HG03442 (cell line): Measurements from ENCODE around the gene UGT2B28.
"Not testable (repeated sequence)": the region's sequence is repeated elsewhere in the genome, so short reads cannot be mapped to it uniquely, and the experiment has no call there.

ENCODE experiments used
- ATAC-seq: cut with Tn5 transposase; IDR thresholded peaks from one replicate; pipeline ENCODE4 v1.9.1; 2021; ENCODE audit warnings: mild to moderate bottlenecking, moderate library complexity; ENCODE audit not compliant: unreplicated experiment

Gene UGT2B28

GRCh38 chr4:69343114-69343513, 62.8 kb downstream of the UGT2B28 start:
- ATAC-seq: not testable (repeated sequence)

DNA sequence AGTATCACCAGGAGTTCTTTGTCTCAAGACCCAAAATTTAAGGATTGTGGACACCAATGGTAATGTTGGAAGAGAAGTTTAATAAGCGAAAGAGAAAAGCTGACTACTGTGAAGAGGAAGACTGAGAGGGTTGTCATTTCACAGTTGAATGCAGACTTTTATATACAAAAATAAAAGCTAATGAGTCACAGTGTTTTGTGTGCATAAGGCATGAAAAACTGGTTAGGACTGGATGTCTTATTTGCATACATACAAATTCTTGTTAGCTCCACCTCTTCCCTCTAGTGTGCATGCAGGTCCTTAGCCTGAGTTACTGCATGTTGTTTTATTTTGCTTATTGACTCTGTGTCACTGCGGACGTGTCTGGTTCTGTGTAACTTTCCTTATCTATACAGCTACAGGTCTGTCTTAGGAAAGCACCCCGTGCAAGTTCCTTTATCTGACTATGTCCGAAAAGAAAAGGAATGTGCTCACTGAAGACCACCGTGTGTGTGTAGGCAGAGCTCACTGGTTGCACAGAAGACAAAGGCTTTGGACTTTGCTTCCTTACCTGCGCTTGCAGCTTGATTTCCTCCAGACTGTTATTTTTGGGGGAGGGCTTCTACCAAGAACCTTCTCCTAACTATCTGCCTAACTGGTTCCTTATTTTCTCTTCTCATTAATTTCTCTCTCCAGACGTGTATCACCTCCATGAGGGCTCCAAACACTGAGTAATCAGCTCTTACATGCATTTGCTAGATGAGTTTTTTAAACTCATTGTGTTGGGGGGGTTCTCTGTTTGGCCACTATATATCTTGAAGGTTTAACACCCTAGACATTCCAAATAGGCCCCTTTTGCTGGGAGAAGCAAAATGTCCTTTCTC, 63.5 kb downstream of the UGT2B28 start:
- not testable (repeated sequence) for ATAC-seq
